Measurements from ENCODE around the gene COBL. TPM values are rescaled to one million over a fixed set of nuclear protein-coding genes. Genes with fewer than 3 reads are reported as not detected.

The COBL gene
- polyA plus RNA-seq, 3 donors, result not detected

- no peaks in the 10 kb centered on the region for H3K27me3 ChIP-seq (ENCODE audit: control insufficient read depth in 2 of 2, insufficient read depth in 2 of 2, low read length in 2 of 2)
- H3K4me1 Mint-ChIP-seq, result no peaks in the 10 kb centered on the region
- H3K9me3 ChIP-seq (replicated peaks in 1 of 2; ENCODE audit: control insufficient read depth in 1 of 2, insufficient read depth in 1 of 2, low read length in 2 of 2), result no peaks in the 10 kb centered on the region
- H3K27ac Mint-ChIP-seq, result no peak overlapping the region
- no peak overlapping the region for H3K4me3 ChIP-seq (replicated peaks in 1 of 3; ENCODE audit: low read depth in 2 of 3, low read length in 3 of 3)
- H3K79me2 ChIP-seq (ENCODE audit: insufficient read depth, low read length), result no peaks in the 10 kb centered on the region
- H3K9me3 Mint-ChIP-seq, result no peaks in the 10 kb centered on the region
- DNase-seq, result no peak
- H3K4me2 ChIP-seq (replicated peaks; ENCODE audit: extremely low read depth, low read length, poor library complexity, severe bottlenecking), result no peak overlapping the region
- peaks cover 3 to 10% (median 4%) of the 10 kb centered on the region in 3 donors for H3K27me3 Mint-ChIP-seq (ENCODE audit: low read depth in 3 of 3)
- H3K27ac ChIP-seq (ENCODE audit: low read depth in 1 of 2, low read length in 2 of 2), result no peak overlapping the region
- no peak for TF ChIP-seq CTCF (IDR thresholded peaks at IDR 0.05)
- WGBS (ENCODE audit: insufficient coverage), result 87% methylated on average over 8 of the region's 10 CpGs
- H3K4me1 ChIP-seq (ENCODE audit: control insufficient read depth in 1 of 2, insufficient read depth in 2 of 2, low read length in 2 of 2), result no peaks in the 10 kb centered on the region
- H3K9ac ChIP-seq (ENCODE audit: insufficient read depth, low read length, poor library complexity, severe bottlenecking), result no peak overlapping the region
- no peaks in the 10 kb centered on the region for H3K36me3 Mint-ChIP-seq
- intact Hi-C loops (cut with micrococcal nuclease), result no loop called here
- no peaks in the 10 kb centered on the region for H3K36me3 ChIP-seq (replicated peaks in 1 of 2; ENCODE audit: control insufficient read depth in 1 of 2, insufficient read depth in 2 of 2, low read length in 2 of 2)
- H3K4me3 Mint-ChIP-seq, result no peak overlapping the region
- H2AFZ ChIP-seq (ENCODE audit: insufficient read depth, low read depth, low read length, poor library complexity, severe bottlenecking), result no peak overlapping the region
- H4K20me1 ChIP-seq (ENCODE audit: insufficient read depth, low read length), result no peaks in the 10 kb centered on the region
Observed at GRCh38 chr7:51274001-51274400, 42.6 kb downstream of the COBL start.

GRCh38 chr7:51273360-51273759 is 43.2 kb downstream of the COBL start:
- Histone ChIP-seq H3K4me2 (replicated peaks; ENCODE audit: extremely low read depth, low read length, poor library complexity, severe bottlenecking) (no peak overlapping the region), H4K20me1 (ENCODE audit: insufficient read depth, low read length) (no peaks in the 10 kb centered on the region), H2AFZ (ENCODE audit: insufficient read depth, low read depth, low read length, poor library complexity, severe bottlenecking) (no peak overlapping the region), H3K9ac (ENCODE audit: insufficient read depth, low read length, poor library complexity, severe bottlenecking) (no peak overlapping the region), H3K27me3 (ENCODE audit: control insufficient read depth in 2 of 2, insufficient read depth in 2 of 2, low read length in 2 of 2) (no peaks in the 10 kb centered on the region), H3K9me3 (replicated peaks in 1 of 2; ENCODE audit: control insufficient read depth in 1 of 2, insufficient read depth in 1 of 2, low read length in 2 of 2) (no peaks in the 10 kb centered on the region), H3K36me3 (replicated peaks in 1 of 2; ENCODE audit: control insufficient read depth in 1 of 2, insufficient read depth in 2 of 2, low read length in 2 of 2) (no peaks in the 10 kb centered on the region), H3K4me3 (replicated peaks in 1 of 3; ENCODE audit: low read depth in 2 of 3, low read length in 3 of 3) (no peak overlapping the region), H3K4me1 (ENCODE audit: control insufficient read depth in 1 of 2, insufficient read depth in 2 of 2, low read length in 2 of 2) (no peaks in the 10 kb centered on the region), H3K27ac (ENCODE audit: low read depth in 1 of 2, low read length in 2 of 2) (no peak overlapping the region), H3K79me2 (ENCODE audit: insufficient read depth, low read length) (no peaks in the 10 kb centered on the region)
- H3K4me3 Mint-ChIP-seq, result no peak overlapping the region
- intact Hi-C loops (cut with micrococcal nuclease), result no loop called here
- H3K27me3 Mint-ChIP-seq (ENCODE audit: low read depth in 3 of 3), result peaks cover 4 to 10% (median 5%) of the 10 kb centered on the region in 3 donors
- no peak overlapping the region for H3K27ac Mint-ChIP-seq
- no peaks in the 10 kb centered on the region for H3K4me1 Mint-ChIP-seq
- H3K9me3 Mint-ChIP-seq, result no peaks in the 10 kb centered on the region
- DNase-seq, result no peak
- TF ChIP-seq CTCF (IDR thresholded peaks at IDR 0.05), result no peak
- WGBS (ENCODE audit: insufficient coverage), result 100% methylated on average over 1 of the region's 1 CpG
- no peaks in the 10 kb centered on the region for H3K36me3 Mint-ChIP-seq

Data from CD14-positive monocyte (primary cell).